Tibial nerve (tissue), 4 donors: ENCODE data around the gene LYPD4.

Experiments
- EP300 ChIP-seq, 2 donors: sonication (generic); formaldehyde crosslinking; IDR thresholded peaks; one replicate each; pipeline ENCODE4 v1.6.1; 2017; ENCODE audit warnings: antibody characterized with exemption in 2 of 2, mild to moderate bottlenecking in 1 of 2
- POLR2A ChIP-seq, 2 donors: fragments of 450-650 bp; IDR thresholded peaks; one replicate each; pipeline ENCODE4 v1.6.1; 2017; ENCODE audit warnings: antibody characterized with exemption in 2 of 2, mild to moderate bottlenecking in 2 of 2, moderate library complexity in 2 of 2
- TF ChIP-seq, protein P1 (sequence below), 5 experiments: fragments of 200-600 bp in 3 of 5; fragments of 450-650 bp in 2 of 5; sonication (generic) in 3 of 5; IDR thresholded peaks; one replicate each; pipeline ENCODE4 v1.5.1; 2016 to 2019; ENCODE audit warnings: antibody characterized with exemption in 5 of 5, mild to moderate bottlenecking in 3 of 5, moderate library complexity in 2 of 5

GRCh38 chr19:41866284-41866683 lies 21.8 kb upstream of the LYPD4 start:
- TF ChIP-seq, protein P1, sequence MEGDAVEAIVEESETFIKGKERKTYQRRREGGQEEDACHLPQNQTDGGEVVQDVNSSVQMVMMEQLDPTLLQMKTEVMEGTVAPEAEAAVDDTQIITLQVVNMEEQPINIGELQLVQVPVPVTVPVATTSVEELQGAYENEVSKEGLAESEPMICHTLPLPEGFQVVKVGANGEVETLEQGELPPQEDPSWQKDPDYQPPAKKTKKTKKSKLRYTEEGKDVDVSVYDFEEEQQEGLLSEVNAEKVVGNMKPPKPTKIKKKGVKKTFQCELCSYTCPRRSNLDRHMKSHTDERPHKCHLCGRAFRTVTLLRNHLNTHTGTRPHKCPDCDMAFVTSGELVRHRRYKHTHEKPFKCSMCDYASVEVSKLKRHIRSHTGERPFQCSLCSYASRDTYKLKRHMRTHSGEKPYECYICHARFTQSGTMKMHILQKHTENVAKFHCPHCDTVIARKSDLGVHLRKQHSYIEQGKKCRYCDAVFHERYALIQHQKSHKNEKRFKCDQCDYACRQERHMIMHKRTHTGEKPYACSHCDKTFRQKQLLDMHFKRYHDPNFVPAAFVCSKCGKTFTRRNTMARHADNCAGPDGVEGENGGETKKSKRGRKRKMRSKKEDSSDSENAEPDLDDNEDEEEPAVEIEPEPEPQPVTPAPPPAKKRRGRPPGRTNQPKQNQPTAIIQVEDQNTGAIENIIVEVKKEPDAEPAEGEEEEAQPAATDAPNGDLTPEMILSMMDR (IDR thresholded peaks at IDR 0.05) = no peak
- TF ChIP-seq POLR2A (IDR thresholded peaks at IDR 0.05) = no peak
- no peak for TF ChIP-seq EP300 (IDR thresholded peaks at IDR 0.05)
